GM19455 (cell line): Measurements from ENCODE around the gene ST6GALNAC1.
"Not testable (repeated sequence)": the region's sequence is repeated elsewhere in the genome, so short reads cannot be mapped to it uniquely, and the experiment has no call there.

ENCODE experiments used
- ATAC-seq: cut with Tn5 transposase; IDR thresholded peaks from one replicate; pipeline ENCODE4 v1.9.1; 2021; ENCODE audit not compliant: unreplicated experiment

The ST6GALNAC1 gene

GRCh38 chr17:76645481-76645880 is 1.9 kb upstream of the ST6GALNAC1 start:
- ATAC-seq, result no peak

GRCh38 chr17:76644995-76645394 is 1.4 kb upstream of the ST6GALNAC1 start:
- no peak for ATAC-seq

GRCh38 chr17:76642994-76643393 is 563 bp downstream of the ST6GALNAC1 start:
- no peak for ATAC-seq

GRCh38 chr17:76642032-76642561 is 1.5 kb downstream of the ST6GALNAC1 start:
- ATAC-seq, result no peak

GRCh38 chr17:76641501-76641900 is 2.1 kb downstream of the ST6GALNAC1 start:
- ATAC-seq, result no peak

- no peak for ATAC-seq
These were observed 2.8 kb downstream of the ST6GALNAC1 start for GRCh38 chr17:76640550-76641380.

GRCh38 chr17:76638263-76638662 is 5.3 kb downstream of the ST6GALNAC1 start:
- no peak for ATAC-seq

GRCh38 chr17:76636486-76637206 is 6.9 kb downstream of the ST6GALNAC1 start:
- ATAC-seq, result not testable (repeated sequence)

GRCh38 chr17:76635659-76636360 is 7.7 kb downstream of the ST6GALNAC1 start:
- ATAC-seq, result no peak

- no peak for ATAC-seq
These were observed 8.5 kb downstream of the ST6GALNAC1 start for GRCh38 chr17:76635039-76635438.

- no peak for ATAC-seq
These were observed 9.8 kb downstream of the ST6GALNAC1 start for GRCh38 chr17:76633628-76634328.

GRCh38 chr17:76631821-76632565 is 11.6 kb downstream of the ST6GALNAC1 start:
- no peak for ATAC-seq

- ATAC-seq, result no peak
These were observed 13.4 kb downstream of the ST6GALNAC1 start for GRCh38 chr17:76630151-76630550.

- ATAC-seq, result no peak
These were observed 16.0 kb downstream of the ST6GALNAC1 start for GRCh38 chr17:76627510-76627909.

GRCh38 chr17:76626442-76626841 is 17.1 kb downstream of the ST6GALNAC1 start:
- ATAC-seq, result no peak

GRCh38 chr17:76625496-76625895 is 18.1 kb downstream of the ST6GALNAC1 start:
- no peak for ATAC-seq

GRCh38 chr17:76623271-76624146 is 20.0 kb downstream of the ST6GALNAC1 start:
- ATAC-seq, result no peak

- no peak for ATAC-seq
These were observed 25.7 kb downstream of the ST6GALNAC1 start for GRCh38 chr17:76617838-76618237.
